HG03432 (cell line): Measurements from ENCODE around the gene SLFNL1.

ENCODE experiments used
- ATAC-seq: cut with Tn5 transposase; IDR thresholded peaks from one replicate; pipeline ENCODE4 v1.9.1; 2021; ENCODE audit warnings: mild to moderate bottlenecking, moderate library complexity; ENCODE audit not compliant: unreplicated experiment

The SLFNL1 gene

GRCh38 chr1:40966417-40966816 lies 55.1 kb downstream of the SLFNL1 start:
- ATAC-seq, result no peak
